Right atrium auricular region (tissue), 2 donors: ENCODE data around the gene RCC2. TPM values are rescaled to one million over a fixed set of nuclear protein-coding genes. Genes with fewer than 3 reads are reported as not detected.

Source experiments
- DNase-seq: peaks from one replicate; pipeline ENCODE4 v3.0.0-alpha.2; 2019; ENCODE audit warnings: low spot score
- H3K27ac ChIP-seq, 2 donors: fragments of 200-600 bp; sonication (generic); 1 replicate in 1 of 2; 2 replicates in 1 of 2; pipeline ENCODE4 v1.5.1; 2016 to 2019
- H3K27me3 ChIP-seq, 2 donors: fragments of 200-600 bp; sonication (generic); one replicate each; pipeline versions ENCODE4 v1.5.1 to v1.6.0; 2017 to 2019
- H3K36me3 ChIP-seq: fragments of 200-600 bp; sonication (generic); one replicate; pipeline ENCODE4 v1.5.1; 2016
- H3K4me1 ChIP-seq, 2 donors: fragments of 200-600 bp; sonication (generic); one replicate each; pipeline versions ENCODE4 v1.5.1 to v1.6.0; 2017 to 2019
- H3K4me3 ChIP-seq, 2 donors: fragments of 200-600 bp; sonication (generic); 1 replicate in 1 of 2; 2 replicates in 1 of 2; pipeline ENCODE4 v1.5.1; 2017 to 2019; ENCODE audit warnings: mild to moderate bottlenecking in 1 of 2, moderate library complexity in 1 of 2
- H3K9me3 ChIP-seq, 2 donors: fragments of 200-600 bp; sonication (generic); one replicate each; pipeline ENCODE4 v1.5.1; 2019
- CTCF ChIP-seq, 2 donors: fragments of 200-600 bp; sonication (generic); IDR thresholded peaks; one replicate each; pipeline ENCODE4 v1.5.1; 2019; ENCODE audit warnings: antibody characterized with exemption in 2 of 2
- total RNA-seq, 2 donors: library from RNA; depleted of rRNA; stranded (reverse); fragments of >200 nt; gene quantifications; one replicate each; pipeline ENCODE4 v1.1.0, GENCODE V29; 2016

Gene RCC2
- total RNA-seq, 2 donors from 2014 or later: 9.1 to 11.2 TPM

DNA sequence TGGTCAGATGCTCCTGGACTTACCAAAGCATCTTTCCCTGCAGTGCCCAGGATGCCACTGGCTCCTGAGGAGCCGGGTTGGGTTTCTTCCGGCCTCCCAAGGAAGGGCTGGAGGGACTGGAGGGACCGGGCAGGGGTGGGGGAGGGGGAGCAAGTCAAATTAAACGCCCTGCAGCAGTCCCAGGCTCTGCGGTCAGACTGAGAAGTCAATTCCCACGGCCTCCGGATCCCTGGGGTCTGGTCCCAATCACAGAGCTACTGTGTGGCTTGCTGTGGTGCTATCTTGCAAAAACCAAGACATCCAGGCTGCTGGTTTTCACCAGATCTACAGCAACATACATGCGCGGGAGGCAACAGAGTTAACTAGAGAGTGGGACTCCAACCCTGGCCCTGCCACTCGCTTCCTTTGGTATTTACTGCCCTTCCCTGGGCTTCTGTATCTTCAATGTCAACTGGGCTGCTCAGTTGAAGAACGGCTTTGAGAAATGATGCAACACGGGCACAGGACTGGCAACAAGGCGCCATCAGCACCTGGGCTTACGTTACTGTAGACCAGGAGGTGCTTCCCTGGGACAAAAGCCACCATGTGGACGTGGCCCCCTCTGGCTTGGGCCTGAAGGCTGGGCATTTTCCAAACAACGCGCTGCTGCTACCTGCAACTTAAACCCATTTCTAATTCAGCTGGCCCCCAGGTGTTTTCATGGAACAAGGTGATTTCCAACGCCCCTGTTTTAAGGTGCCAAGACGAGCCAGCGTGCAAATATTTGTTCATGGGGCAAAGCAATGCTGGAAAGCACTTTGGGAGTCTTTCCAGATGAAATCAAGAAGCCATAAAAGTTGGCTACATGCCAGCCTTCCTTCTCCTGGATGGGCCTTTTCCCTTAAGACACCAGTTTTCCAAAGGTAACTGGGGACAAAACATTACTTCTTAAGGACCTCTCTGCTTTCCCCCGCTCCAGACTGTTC lies 11.5 kb downstream of the RCC2 start:
- Histone ChIP-seq H3K36me3 (peaks cover 36% of the 10 kb centered on the region), H3K9me3 (no peaks in the 10 kb centered on the region), H3K27ac (no peak overlapping the region), H3K4me3 (no peak overlapping the region), H3K4me1 (peaks cover 0 to 17% of the 10 kb centered on the region in 2 donors), H3K27me3 (no peaks in the 10 kb centered on the region)
- TF ChIP-seq CTCF (IDR thresholded peaks at IDR 0.05): no peak
- no peak for DNase-seq

- DNase-seq: no peak
- no peak for TF ChIP-seq CTCF (IDR thresholded peaks at IDR 0.05)
- peaks cover 0 to 17% of the 10 kb centered on the region in 2 donors for H3K4me1 ChIP-seq
- H3K4me3 ChIP-seq: no peak overlapping the region
- H3K27ac ChIP-seq: no peak overlapping the region
- no peaks in the 10 kb centered on the region for H3K9me3 ChIP-seq
- peaks cover 36% of the 10 kb centered on the region for H3K36me3 ChIP-seq
- H3K27me3 ChIP-seq: no peaks in the 10 kb centered on the region
Observed at GRCh38 chr1:17425806-17426600, 13.5 kb downstream of the RCC2 start.

- Histone ChIP-seq H3K4me1 (peaks cover 0 to 25% of the 10 kb centered on the region in 2 donors), H3K4me3 (peak overlapping the region in 1 of 2 donors; percentile 5), H3K27me3 (no peaks in the 10 kb centered on the region), H3K27ac (peak overlapping the region; percentile 68 to 70), H3K36me3 (peaks cover 43% of the 10 kb centered on the region), H3K9me3 (no peaks in the 10 kb centered on the region)
- TF ChIP-seq CTCF (IDR thresholded peaks at IDR 0.05): no peak
- DNase-seq: no peak
Observed at GRCh38 chr1:17423781-17424245, 15.7 kb downstream of the RCC2 start.

- TF ChIP-seq CTCF (IDR thresholded peaks at IDR 0.05): no peak
- H3K4me1 ChIP-seq: peaks cover 0 to 25% of the 10 kb centered on the region in 2 donors
- no peak for DNase-seq
- peaks cover 38% of the 10 kb centered on the region for H3K36me3 ChIP-seq
- H3K4me3 ChIP-seq: no peak overlapping the region
- H3K27me3 ChIP-seq: no peaks in the 10 kb centered on the region
- no peak overlapping the region for H3K27ac ChIP-seq
- no peaks in the 10 kb centered on the region for H3K9me3 ChIP-seq
Observed at GRCh38 chr1:17422461-17422860, 17.0 kb downstream of the RCC2 start.

DNA sequence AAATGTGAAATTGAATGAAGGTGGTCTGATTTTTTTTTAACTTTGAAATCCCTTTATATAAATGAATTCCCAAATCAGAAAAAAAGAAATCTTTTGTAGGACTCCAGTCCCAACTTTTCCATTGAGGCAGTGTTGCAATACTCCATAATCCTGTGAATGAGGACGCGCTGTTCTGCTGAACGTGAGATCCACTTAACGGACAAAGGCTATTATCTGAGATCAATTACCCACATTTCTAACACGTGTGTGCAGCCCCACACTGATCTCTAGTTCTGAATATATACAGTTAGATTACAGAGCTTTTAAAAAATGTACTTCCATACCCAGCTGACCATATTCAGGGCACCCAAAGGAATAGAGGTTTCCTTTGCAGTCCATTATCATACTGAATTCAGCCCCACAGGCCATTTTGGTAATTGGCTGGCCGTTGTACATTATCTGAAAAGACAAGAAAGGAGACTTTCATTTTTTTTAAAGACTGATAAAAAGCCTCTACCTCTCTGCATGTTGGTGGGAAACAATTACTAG lies 19.0 kb downstream of the RCC2 start:
- peaks cover 0 to 25% of the 10 kb centered on the region in 2 donors for H3K4me1 ChIP-seq
- DNase-seq: no peak
- H3K4me3 ChIP-seq: no peak overlapping the region
- H3K27ac ChIP-seq: no peak overlapping the region
- no peak for TF ChIP-seq CTCF (IDR thresholded peaks at IDR 0.05)
- no peaks in the 10 kb centered on the region for H3K27me3 ChIP-seq
- no peaks in the 10 kb centered on the region for H3K9me3 ChIP-seq
- H3K36me3 ChIP-seq: peaks cover 40% of the 10 kb centered on the region
